ENCODE measurements around the gene WRAP53.

DNA sequence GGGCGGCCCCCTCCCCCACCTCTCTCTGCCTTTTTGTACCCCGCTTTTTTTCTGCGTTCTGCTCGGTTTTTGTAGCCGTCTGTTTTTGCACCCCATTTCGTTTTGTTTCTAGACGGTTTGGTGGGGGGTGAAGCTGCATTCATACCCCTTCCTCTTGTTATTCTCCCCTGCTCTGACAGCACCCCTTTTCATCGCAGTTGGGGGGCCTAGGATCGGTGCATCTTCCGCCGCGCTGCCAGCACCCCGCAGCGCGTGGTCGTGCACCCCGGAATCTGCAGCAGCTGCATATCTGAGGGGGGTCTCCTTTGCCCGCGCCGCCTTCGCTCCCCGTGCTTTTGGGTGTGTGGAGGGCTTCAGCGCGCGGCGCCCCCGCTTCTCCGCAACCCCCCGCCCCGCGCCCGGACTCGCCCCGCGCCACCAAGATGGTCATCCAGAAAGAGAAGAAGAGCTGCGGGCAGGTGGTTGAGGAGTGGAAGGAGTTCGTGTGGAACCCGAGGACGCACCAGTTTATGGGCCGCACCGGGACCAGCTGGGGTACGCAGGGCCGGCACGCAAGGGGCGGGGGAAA is 37.1 kb upstream of the WRAP53 start:
- TF ChIP-seq, protein P1, sequence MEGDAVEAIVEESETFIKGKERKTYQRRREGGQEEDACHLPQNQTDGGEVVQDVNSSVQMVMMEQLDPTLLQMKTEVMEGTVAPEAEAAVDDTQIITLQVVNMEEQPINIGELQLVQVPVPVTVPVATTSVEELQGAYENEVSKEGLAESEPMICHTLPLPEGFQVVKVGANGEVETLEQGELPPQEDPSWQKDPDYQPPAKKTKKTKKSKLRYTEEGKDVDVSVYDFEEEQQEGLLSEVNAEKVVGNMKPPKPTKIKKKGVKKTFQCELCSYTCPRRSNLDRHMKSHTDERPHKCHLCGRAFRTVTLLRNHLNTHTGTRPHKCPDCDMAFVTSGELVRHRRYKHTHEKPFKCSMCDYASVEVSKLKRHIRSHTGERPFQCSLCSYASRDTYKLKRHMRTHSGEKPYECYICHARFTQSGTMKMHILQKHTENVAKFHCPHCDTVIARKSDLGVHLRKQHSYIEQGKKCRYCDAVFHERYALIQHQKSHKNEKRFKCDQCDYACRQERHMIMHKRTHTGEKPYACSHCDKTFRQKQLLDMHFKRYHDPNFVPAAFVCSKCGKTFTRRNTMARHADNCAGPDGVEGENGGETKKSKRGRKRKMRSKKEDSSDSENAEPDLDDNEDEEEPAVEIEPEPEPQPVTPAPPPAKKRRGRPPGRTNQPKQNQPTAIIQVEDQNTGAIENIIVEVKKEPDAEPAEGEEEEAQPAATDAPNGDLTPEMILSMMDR (IDR thresholded peaks at IDR 0.05), result no peak
- TF ChIP-seq POLR2A (IDR thresholded peaks at IDR 0.05) (no peak), EP300 (IDR thresholded peaks at IDR 0.05) (no peak)

All from upper lobe of left lung (tissue), 4 donors.